ENCODE results near the gene MACROD1. TPM values are rescaled to one million over a fixed set of nuclear protein-coding genes. Genes with fewer than 3 reads are reported as not detected.

Gene MACROD1
- total and polyA plus RNA-seq, 2 donors (not counting 1 experiment from before 2014, with no cell fraction given) = 2.7 to 8.6 TPM

DNA sequence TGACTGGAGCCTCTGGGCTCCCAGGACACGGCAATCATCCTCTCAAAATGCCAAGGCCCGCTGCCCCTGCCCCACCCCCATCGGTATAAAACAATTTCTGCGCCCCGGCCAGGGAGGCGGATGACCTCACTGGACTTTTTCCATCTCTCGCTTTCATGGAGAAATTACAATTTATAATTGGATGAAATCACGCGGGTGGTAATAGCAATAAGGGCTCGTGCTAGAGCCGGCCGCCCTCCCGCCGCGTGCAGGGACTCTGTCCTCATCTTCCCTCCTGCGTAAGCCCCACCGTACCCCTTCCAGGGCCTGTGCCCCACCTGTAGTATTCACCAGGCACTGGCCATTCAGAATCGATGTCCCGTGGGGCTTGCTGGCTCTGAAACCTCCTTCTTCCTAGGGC lies 64.5 kb downstream of the MACROD1 start:
- H3K4me3 Mint-ChIP-seq = no peak overlapping the region
- DNase-seq = no peak
- Histone ChIP-seq H4K20me1 (ENCODE audit: control insufficient read depth, insufficient read depth, low read length, poor library complexity, severe bottlenecking) (no peaks in the 10 kb centered on the region), H2AFZ (ENCODE audit: insufficient read depth, low read depth, low read length, poor library complexity, severe bottlenecking) (no peak overlapping the region), H3K27me3 (replicated peaks in 1 of 4; ENCODE audit: control extremely low read depth in 1 of 4, control insufficient read depth in 3 of 4, insufficient read depth in 4 of 4, low read length in 3 of 4) (no peaks in the 10 kb centered on the region), H3K9ac (ENCODE audit: low read length) (no peak overlapping the region), H3K4me2 (replicated peaks; ENCODE audit: low read depth, low read length, poor library complexity, severe bottlenecking) (no peak overlapping the region), H3K27ac (ENCODE audit: low read length in 2 of 2) (no peak overlapping the region), H3K4me1 (ENCODE audit: control insufficient read depth in 2 of 2, insufficient read depth in 2 of 2, low read length in 2 of 2) (no peaks in the 10 kb centered on the region), H3K36me3 (replicated peaks in 1 of 2; ENCODE audit: control extremely low read depth in 1 of 2, control insufficient read depth in 1 of 2, extremely low read depth in 1 of 2, insufficient read depth in 2 of 2, low read length in 1 of 2) (no peaks in the 10 kb centered on the region), H3K9me3 (ENCODE audit: control extremely low read depth in 1 of 3, control insufficient read depth in 2 of 3, insufficient read depth in 1 of 3, low read length in 2 of 3) (peaks cover 0 to 3% (median 0%) of the 10 kb centered on the region in 3 donors), H3K79me2 (ENCODE audit: control insufficient read depth, insufficient read depth, low read length) (no peaks in the 10 kb centered on the region), H3K4me3 (ENCODE audit: control extremely low read depth in 1 of 5, extremely low read depth in 1 of 5, insufficient read depth in 1 of 5, low read depth in 2 of 5, low read length in 4 of 5) (no peak overlapping the region)
- H3K27me3 Mint-ChIP-seq = peaks cover 7% of the 10 kb centered on the region
- no peaks in the 10 kb centered on the region for H3K9me3 Mint-ChIP-seq (ENCODE audit: insufficient read depth)
- ChIA-PET CTCF (no interaction called here), POLR2A (no interaction called here)
- 97% methylated on average over 15 of the region's 19 CpGs for WGBS (ENCODE audit: insufficient coverage)
- H3K27ac Mint-ChIP-seq = no peak overlapping the region
- ATAC-seq (ENCODE audit: low read depth) = no peak
- intact Hi-C loops (cut with micrococcal nuclease) = no loop called here
- H3K4me1 Mint-ChIP-seq = no peaks in the 10 kb centered on the region
- TF ChIP-seq, protein P1, sequence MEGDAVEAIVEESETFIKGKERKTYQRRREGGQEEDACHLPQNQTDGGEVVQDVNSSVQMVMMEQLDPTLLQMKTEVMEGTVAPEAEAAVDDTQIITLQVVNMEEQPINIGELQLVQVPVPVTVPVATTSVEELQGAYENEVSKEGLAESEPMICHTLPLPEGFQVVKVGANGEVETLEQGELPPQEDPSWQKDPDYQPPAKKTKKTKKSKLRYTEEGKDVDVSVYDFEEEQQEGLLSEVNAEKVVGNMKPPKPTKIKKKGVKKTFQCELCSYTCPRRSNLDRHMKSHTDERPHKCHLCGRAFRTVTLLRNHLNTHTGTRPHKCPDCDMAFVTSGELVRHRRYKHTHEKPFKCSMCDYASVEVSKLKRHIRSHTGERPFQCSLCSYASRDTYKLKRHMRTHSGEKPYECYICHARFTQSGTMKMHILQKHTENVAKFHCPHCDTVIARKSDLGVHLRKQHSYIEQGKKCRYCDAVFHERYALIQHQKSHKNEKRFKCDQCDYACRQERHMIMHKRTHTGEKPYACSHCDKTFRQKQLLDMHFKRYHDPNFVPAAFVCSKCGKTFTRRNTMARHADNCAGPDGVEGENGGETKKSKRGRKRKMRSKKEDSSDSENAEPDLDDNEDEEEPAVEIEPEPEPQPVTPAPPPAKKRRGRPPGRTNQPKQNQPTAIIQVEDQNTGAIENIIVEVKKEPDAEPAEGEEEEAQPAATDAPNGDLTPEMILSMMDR (IDR thresholded peaks at IDR 0.05) = no peak
- TF ChIP-seq EZH2 (IDR thresholded peaks at IDR 0.05; ENCODE audit: borderline replicate concordance, insufficient read depth, low read depth, low read length, poor library complexity, severe bottlenecking) = no peak

DNA sequence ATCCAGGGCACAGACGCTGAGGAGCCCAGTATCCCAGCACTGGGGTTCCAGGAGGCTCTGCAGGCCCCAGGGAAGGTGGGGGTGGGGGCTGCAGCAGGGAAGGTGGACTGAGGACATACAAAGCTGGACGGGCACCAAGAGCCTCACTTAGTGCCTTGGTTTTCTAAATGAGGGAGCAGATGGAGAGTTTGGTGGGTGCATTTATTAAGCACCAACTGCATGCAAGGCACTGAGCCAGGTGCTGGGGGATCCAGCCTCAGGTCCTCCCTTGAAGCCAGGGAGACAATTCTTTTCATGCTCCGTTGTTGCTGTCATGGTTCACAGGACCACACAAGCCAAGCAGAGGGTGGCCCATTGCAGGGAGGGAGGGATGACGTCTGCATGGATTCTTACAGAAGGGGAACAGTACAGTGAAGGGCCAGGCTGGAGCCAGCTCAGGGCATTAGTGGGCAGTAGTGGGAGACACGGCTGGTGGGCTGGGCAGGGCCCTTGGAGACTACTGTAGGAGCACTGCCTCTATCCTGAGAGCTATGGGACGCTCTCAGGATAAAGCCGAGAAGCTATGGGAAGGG lies 65.0 kb downstream of the MACROD1 start:
- Histone ChIP-seq H3K79me2 (ENCODE audit: control insufficient read depth, insufficient read depth, low read length) (no peaks in the 10 kb centered on the region), H3K36me3 (replicated peaks in 1 of 2; ENCODE audit: control extremely low read depth in 1 of 2, control insufficient read depth in 1 of 2, extremely low read depth in 1 of 2, insufficient read depth in 2 of 2, low read length in 1 of 2) (no peaks in the 10 kb centered on the region), H3K4me1 (ENCODE audit: control insufficient read depth in 2 of 2, insufficient read depth in 2 of 2, low read length in 2 of 2) (no peaks in the 10 kb centered on the region), H3K9ac (ENCODE audit: low read length) (no peak overlapping the region), H3K4me3 (ENCODE audit: control extremely low read depth in 1 of 5, extremely low read depth in 1 of 5, insufficient read depth in 1 of 5, low read depth in 2 of 5, low read length in 4 of 5) (no peak overlapping the region), H2AFZ (ENCODE audit: insufficient read depth, low read depth, low read length, poor library complexity, severe bottlenecking) (no peak overlapping the region), H3K27me3 (replicated peaks in 1 of 4; ENCODE audit: control extremely low read depth in 1 of 4, control insufficient read depth in 3 of 4, insufficient read depth in 4 of 4, low read length in 3 of 4) (no peaks in the 10 kb centered on the region), H4K20me1 (ENCODE audit: control insufficient read depth, insufficient read depth, low read length, poor library complexity, severe bottlenecking) (no peaks in the 10 kb centered on the region), H3K4me2 (replicated peaks; ENCODE audit: low read depth, low read length, poor library complexity, severe bottlenecking) (no peak overlapping the region), H3K9me3 (ENCODE audit: control extremely low read depth in 1 of 3, control insufficient read depth in 2 of 3, insufficient read depth in 1 of 3, low read length in 2 of 3) (peaks cover 0 to 3% (median 0%) of the 10 kb centered on the region in 3 donors), H3K27ac (ENCODE audit: low read length in 2 of 2) (no peak overlapping the region)
- ATAC-seq (ENCODE audit: low read depth) (no peak), DNase-seq (no peak)
- no peak overlapping the region for H3K4me3 Mint-ChIP-seq
- 92% methylated on average over 6 of the region's 7 CpGs for WGBS (ENCODE audit: insufficient coverage)
- H3K27ac Mint-ChIP-seq = no peak overlapping the region
- peaks cover 7% of the 10 kb centered on the region for H3K27me3 Mint-ChIP-seq
- no peaks in the 10 kb centered on the region for H3K4me1 Mint-ChIP-seq
- no peaks in the 10 kb centered on the region for H3K9me3 Mint-ChIP-seq (ENCODE audit: insufficient read depth)
- ChIA-PET CTCF (no interaction called here), POLR2A (no interaction called here)
- TF ChIP-seq EZH2 (IDR thresholded peaks at IDR 0.05; ENCODE audit: borderline replicate concordance, insufficient read depth, low read depth, low read length, poor library complexity, severe bottlenecking) = no peak
- TF ChIP-seq, protein P1 (IDR thresholded peaks at IDR 0.05) = no peak
- intact Hi-C loops (cut with micrococcal nuclease) = no loop called here

Data from B cell (primary cell).